ENCODE results near the gene FCGR1A. TPM values are rescaled to one million over a fixed set of nuclear protein-coding genes. Genes with fewer than 3 reads are reported as not detected.

FCGR1A gene
- total RNA-seq = not detected in 2 replicates

DNA sequence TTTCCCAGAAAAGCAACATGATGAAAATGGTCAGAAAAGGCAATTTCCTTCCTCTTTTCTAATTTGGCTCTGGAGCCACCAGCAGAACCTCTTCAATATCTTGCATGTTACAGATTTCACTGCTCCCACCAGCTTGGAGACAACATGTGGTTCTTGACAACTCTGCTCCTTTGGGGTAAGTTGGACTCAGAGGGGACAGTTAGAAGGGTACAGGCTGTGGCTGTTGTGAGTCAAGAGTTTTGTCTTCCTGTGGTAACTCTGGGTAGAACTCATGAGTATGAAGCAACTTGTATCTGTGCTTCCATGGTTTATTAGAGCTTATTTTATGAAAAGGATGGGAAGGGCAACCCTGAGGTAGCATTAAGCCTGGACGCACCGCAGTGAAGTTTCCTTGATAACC lies at the start of gene FCGR1A:
FCGR1A (plus strand) TSS at position 95 of the 400 bp plus-strand sequence; CDS start at position 145, 50 bp downstream.

Other genes starting within 250 kb of the FCGR1A start
- not detected in 2 replicates for gene PPIAL4C, start 198.8 kb upstream of the FCGR1A start, total RNA-seq
- gene BOLA1, start 116.9 kb downstream of the FCGR1A start, total RNA-seq = 7.7 and 16.1 TPM in 2 replicates
- 2.1 and 2.7 TPM in 2 replicates for gene SV2A, start 135.2 kb downstream of the FCGR1A start, total RNA-seq
- 13.3 and 19.6 TPM in 2 replicates for gene SF3B4, start 145.1 kb downstream of the FCGR1A start, total RNA-seq
- 39.5 and 47.9 TPM in 2 replicates for gene MTMR11, start 154.2 kb downstream of the FCGR1A start, total RNA-seq
- 13.0 and 20.1 TPM in 2 replicates for gene OTUD7B, start 228.0 kb downstream of the FCGR1A start, total RNA-seq

Measured in placental epithelial cell (primary cell).